Effector memory CD4-positive, alpha-beta T cell (primary cell): ENCODE results near the gene CSK.

Source experiments
- DNase-seq, 3 donors: peaks; one replicate each; pipeline ENCODE4 v3.0.0-alpha.2; 2020
- H3K27ac ChIP-seq: 2 replicates; pipeline ENCODE4 v1.7.0; 2013; ENCODE audit warnings: mild to moderate bottlenecking, low read length, moderate library complexity; ENCODE audit not compliant: insufficient read depth, poor library complexity, severe bottlenecking
- H3K27me3 ChIP-seq: replicated peaks from 2 replicates; pipeline ENCODE4 v1.7.0; 2013; ENCODE audit warnings: mild to moderate bottlenecking, low read length; ENCODE audit not compliant: insufficient read depth, control insufficient read depth, poor library complexity, severe bottlenecking
- H3K36me3 ChIP-seq: 2 replicates; pipeline ENCODE4 v1.7.0; 2013; ENCODE audit warnings: mild to moderate bottlenecking, low read length, moderate library complexity; ENCODE audit not compliant: control insufficient read depth, insufficient read depth
- H3K4me1 ChIP-seq: 2 replicates; pipeline ENCODE4 v1.7.0; 2013; ENCODE audit warnings: low read length, mild to moderate bottlenecking; ENCODE audit not compliant: control insufficient read depth, insufficient read depth, poor library complexity, severe bottlenecking
- H3K4me3 ChIP-seq: 2 replicates; pipeline ENCODE4 v1.7.0; 2013; ENCODE audit warnings: low read length, low read depth, mild to moderate bottlenecking; ENCODE audit not compliant: insufficient read depth, poor library complexity, severe bottlenecking
- H3K9me3 ChIP-seq: 2 replicates; pipeline ENCODE4 v1.7.0; 2013; ENCODE audit warnings: mild to moderate bottlenecking, low read length, moderate library complexity; ENCODE audit not compliant: control insufficient read depth

CSK gene

GRCh38 chr15:74812533-74812932 is 30.7 kb downstream of the CSK start, which contains the start of gene LMAN1L:
LMAN1L (plus strand) TSS chr15:74812835; CDS start chr15:74812855, 20 bp downstream.
- Histone ChIP-seq H3K27ac (no peak within 1 kb of the TSS), H3K9me3 (no peaks in the 10 kb centered on the region), H3K36me3 (no peaks in the 10 kb centered on the region), H3K4me1 (no peaks in the 10 kb centered on the region), H3K27me3 (no peaks in the 10 kb centered on the region), H3K4me3 (no peak within 1 kb of the TSS)
- no peak for DNase-seq

GRCh38 chr15:74815121-74815934 is 33.4 kb downstream of the CSK start:
- H3K4me1 ChIP-seq = no peaks in the 10 kb centered on the region
- no peak for DNase-seq
- H3K27ac ChIP-seq = no peak overlapping the region
- H3K36me3 ChIP-seq = no peaks in the 10 kb centered on the region
- no peaks in the 10 kb centered on the region for H3K27me3 ChIP-seq
- H3K9me3 ChIP-seq = no peaks in the 10 kb centered on the region
- no peak overlapping the region for H3K4me3 ChIP-seq

GRCh38 chr15:74815961-74816360 is 34.1 kb downstream of the CSK start:
- Histone ChIP-seq H3K27me3 (no peaks in the 10 kb centered on the region), H3K27ac (no peak overlapping the region), H3K4me1 (no peaks in the 10 kb centered on the region), H3K9me3 (no peaks in the 10 kb centered on the region), H3K4me3 (no peak overlapping the region), H3K36me3 (no peaks in the 10 kb centered on the region)
- DNase-seq = no peak

GRCh38 chr15:74816624-74817369 is 34.9 kb downstream of the CSK start:
- Histone ChIP-seq H3K4me1 (no peaks in the 10 kb centered on the region), H3K27ac (no peak overlapping the region)
- DNase-seq = no peak

GRCh38 chr15:74817370-74817737 is 35.5 kb downstream of the CSK start:
- no peak overlapping the region for H3K27ac ChIP-seq
- no peak overlapping the region for H3K4me3 ChIP-seq
- no peaks in the 10 kb centered on the region for H3K9me3 ChIP-seq
- no peaks in the 10 kb centered on the region for H3K4me1 ChIP-seq
- DNase-seq = no peak
- H3K27me3 ChIP-seq = no peaks in the 10 kb centered on the region
- H3K36me3 ChIP-seq = no peaks in the 10 kb centered on the region

More at GRCh38 chr15:74816624-74817369, 34.9 kb downstream of the CSK start:
- Histone ChIP-seq H3K9me3 (no peaks in the 10 kb centered on the region), H3K4me3 (no peak overlapping the region), H3K36me3 (no peaks in the 10 kb centered on the region), H3K27me3 (no peaks in the 10 kb centered on the region)

- H3K4me3 ChIP-seq = no peak overlapping the region
- H3K27me3 ChIP-seq = no peaks in the 10 kb centered on the region
- no peaks in the 10 kb centered on the region for H3K4me1 ChIP-seq
- no peak for DNase-seq
- no peaks in the 10 kb centered on the region for H3K36me3 ChIP-seq
- no peak overlapping the region for H3K27ac ChIP-seq
- H3K9me3 ChIP-seq = no peaks in the 10 kb centered on the region
Measured at GRCh38 chr15:74820056-74820455, 38.2 kb downstream of the CSK start.

- no peak for DNase-seq
- Histone ChIP-seq H3K4me3 (no peak overlapping the region), H3K36me3 (no peaks in the 10 kb centered on the region), H3K4me1 (no peaks in the 10 kb centered on the region), H3K27ac (no peak overlapping the region), H3K9me3 (no peaks in the 10 kb centered on the region), H3K27me3 (no peaks in the 10 kb centered on the region)
Measured at GRCh38 chr15:74821091-74821789, 39.4 kb downstream of the CSK start.

- Histone ChIP-seq H3K36me3 (no peaks in the 10 kb centered on the region), H3K27me3 (no peaks in the 10 kb centered on the region), H3K9me3 (no peaks in the 10 kb centered on the region), H3K27ac (no peak overlapping the region), H3K4me3 (no peak overlapping the region), H3K4me1 (no peaks in the 10 kb centered on the region)
- DNase-seq = no peak
Measured at GRCh38 chr15:74821790-74822158, 39.9 kb downstream of the CSK start.

GRCh38 chr15:74822233-74822632 is 40.4 kb downstream of the CSK start:
- Histone ChIP-seq H3K27ac (no peak overlapping the region), H3K4me1 (no peaks in the 10 kb centered on the region), H3K9me3 (no peaks in the 10 kb centered on the region), H3K4me3 (no peak overlapping the region), H3K27me3 (no peaks in the 10 kb centered on the region), H3K36me3 (no peaks in the 10 kb centered on the region)
- no peak for DNase-seq

GRCh38 chr15:74823324-74823723 is 41.4 kb downstream of the CSK start:
- Histone ChIP-seq H3K27me3 (peaks cover 9% of the 10 kb centered on the region), H3K27ac (no peak overlapping the region), H3K4me1 (no peaks in the 10 kb centered on the region), H3K9me3 (no peaks in the 10 kb centered on the region), H3K4me3 (no peak overlapping the region), H3K36me3 (no peaks in the 10 kb centered on the region)
- DNase-seq = no peak
